DMS79 treated with DMSO at 0.1 percent for 48 hours (cell line): ENCODE results near the gene KRT17.
"Not testable (repeated sequence)": the region's sequence is repeated elsewhere in the genome, so short reads cannot be mapped to it uniquely, and the experiment has no call there.

Experiments
- DNase-seq: peaks from one replicate; lab custom pipeline; 2025; lab: John Stamatoyannopoulos, UW

KRT17 gene

GRCh38 chr17:41593306-41593981 lies 30.9 kb downstream of the KRT17 start:
- DNase-seq = no peak

- no peak for DNase-seq
Measured at GRCh38 chr17:41592601-41593305, 31.6 kb downstream of the KRT17 start.

GRCh38 chr17:41589301-41589700 lies 35.1 kb downstream of the KRT17 start:
- DNase-seq = no peak

GRCh38 chr17:41588126-41588810 lies 36.1 kb downstream of the KRT17 start:
- no peak for DNase-seq

DNA sequence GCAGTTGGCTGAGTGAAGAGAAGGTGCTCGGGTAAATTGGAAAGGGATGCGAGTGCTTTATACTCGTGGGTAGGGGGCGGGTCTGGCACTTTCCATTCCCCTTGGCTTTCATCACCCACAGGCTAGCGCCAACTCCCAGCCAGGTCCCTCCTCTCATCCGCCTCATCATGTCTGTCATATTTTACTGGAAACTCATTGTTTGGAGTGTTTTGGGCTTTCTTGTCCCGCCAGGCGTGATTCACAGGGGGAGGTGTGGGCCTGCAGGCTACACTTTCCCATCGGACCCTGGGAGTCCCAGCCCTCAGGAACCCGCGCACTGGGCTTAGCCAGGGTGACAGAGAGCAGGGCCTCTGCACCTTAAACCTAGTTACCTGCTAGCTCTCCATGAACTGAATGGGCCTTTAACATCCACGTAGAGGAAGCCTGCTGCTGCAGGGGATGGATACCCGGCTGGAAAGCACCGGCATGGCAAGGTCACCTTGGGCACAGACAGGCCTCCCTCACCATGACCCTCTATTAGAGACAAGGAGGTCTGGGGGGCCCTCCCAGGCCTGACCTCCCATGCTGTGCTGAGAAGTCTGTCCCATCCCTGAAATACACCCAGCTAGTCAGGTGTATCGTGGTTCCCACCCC lies 37.4 kb downstream of the KRT17 start, which contains the start of gene KRT14:
TSS of gene KRT14 (minus strand) at position 33 of the 633 bp plus-strand sequence. CDS start 61 bp downstream, outside the sequence.
- no peak for DNase-seq

DNA sequence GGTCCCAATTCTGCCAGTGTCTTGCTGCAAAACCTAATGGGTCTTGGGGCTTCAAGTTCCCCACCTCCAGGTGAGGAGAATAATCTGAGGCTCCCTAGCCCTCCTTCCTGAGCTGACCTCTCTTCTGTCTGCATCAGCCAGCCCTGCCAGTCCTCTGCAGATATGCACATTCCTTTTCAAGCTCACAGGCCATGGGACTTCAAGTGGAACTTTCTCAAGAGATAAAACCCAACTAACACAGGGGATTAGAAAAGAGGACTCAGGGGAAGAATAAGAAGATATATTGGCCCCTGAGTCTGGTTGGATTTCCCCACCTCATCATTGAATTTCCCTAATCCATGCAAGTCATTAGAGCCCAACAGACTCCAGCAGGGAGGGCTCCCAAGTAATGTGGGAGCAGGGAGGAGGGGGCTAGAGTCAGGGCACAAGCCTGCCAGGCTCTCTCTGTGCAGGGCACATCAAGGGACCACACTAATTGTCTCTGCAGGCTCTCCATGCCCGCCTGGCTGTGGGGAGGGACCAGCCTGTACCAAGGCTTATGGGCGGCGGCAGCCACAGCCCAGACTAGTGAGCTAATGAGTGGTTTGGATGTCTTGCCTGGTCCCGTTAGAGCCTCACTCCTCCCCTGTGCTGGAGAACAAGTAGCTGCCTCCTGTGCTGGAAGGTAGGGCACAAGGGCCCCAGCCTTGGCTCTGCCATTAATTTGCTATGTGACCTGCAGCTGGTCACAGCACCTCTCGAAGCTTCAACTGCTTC lies 38.9 kb downstream of the KRT17 start:
- no peak for DNase-seq

- DNase-seq = peak; percentile 4
Measured at GRCh38 chr17:41584331-41584927, 39.9 kb downstream of the KRT17 start.

DNA sequence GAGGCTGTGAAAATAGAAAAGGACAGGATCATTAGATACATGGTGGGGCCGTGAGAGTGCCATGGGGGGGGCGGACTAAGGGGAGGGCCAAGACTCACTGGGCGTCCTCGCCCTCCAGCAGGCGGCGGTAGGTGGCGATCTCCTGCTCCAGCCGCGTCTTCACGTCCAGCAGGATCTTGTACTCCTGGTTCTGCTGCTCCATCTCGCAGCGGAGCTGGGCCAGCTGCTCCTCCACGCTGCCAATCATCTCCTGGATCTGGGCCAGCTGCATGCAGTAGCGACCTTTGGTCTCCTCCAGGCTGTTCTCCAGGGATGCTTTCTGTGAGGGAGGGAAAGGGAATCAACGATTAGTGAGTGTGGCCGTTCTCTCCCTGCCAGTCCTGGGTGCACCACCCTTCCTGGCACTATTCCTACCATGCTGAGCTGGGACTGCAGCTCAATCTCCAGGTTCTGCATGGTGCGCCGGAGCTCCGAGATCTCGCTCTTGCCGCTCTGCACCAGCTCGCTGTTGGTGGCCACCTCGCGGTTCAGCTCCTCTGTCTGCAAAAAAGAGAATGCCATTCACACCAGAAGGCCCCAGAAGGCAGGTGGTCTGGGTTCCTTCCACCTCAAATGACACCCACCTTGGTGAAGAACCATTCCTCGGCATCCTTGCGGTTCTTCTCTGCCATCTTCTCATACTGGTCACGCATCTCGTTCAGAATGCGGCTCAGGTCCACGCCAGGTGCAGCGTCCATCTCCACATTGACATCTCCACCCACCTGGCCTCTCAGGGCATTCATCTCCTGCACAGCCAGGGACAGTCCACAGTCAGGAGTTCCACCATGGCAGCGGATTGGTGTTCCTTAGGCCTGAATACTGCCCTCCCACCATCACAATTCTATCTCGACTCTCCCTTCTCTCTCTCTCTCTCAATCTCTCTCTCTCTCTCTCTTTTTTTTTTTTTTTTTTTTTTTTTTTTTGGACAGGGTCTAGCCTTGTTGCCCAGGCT lies 40.9 kb downstream of the KRT17 start:
- DNase-seq = no peak

- not testable (repeated sequence) for DNase-seq
Measured at GRCh38 chr17:41582061-41582968, 42.1 kb downstream of the KRT17 start.

DNA sequence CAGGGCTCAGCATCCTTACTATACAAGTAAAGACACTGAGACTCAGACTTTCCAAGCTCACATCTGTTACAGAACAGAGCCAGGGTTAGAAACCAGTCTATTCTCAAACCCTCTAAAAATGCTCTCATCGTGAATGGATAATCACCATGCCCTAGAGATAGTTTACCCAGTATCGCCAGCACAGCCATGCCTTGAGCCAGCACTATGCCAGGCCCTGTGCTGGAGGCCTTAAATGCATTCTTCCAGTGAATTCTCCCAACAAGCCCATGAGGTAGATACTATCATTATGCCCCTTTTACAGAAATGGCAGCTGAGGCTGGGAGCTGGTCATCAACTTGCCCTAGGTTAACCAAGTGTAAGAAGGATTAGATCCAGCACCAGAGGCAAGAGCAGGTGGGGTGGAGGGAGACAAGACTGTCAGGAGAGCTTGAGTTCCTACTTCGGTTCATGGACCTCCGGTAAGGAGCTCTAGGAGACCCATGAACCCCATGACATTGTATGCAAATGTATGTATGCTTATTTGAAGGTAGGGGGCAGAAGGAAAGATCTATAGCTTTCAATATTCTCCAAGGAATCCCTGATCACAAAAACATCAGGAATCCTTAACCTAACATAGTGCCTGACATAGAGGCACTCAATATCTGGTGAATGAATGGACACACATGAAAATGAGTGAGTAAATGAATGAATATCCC lies 42.9 kb downstream of the KRT17 start:
- no peak for DNase-seq

DNA sequence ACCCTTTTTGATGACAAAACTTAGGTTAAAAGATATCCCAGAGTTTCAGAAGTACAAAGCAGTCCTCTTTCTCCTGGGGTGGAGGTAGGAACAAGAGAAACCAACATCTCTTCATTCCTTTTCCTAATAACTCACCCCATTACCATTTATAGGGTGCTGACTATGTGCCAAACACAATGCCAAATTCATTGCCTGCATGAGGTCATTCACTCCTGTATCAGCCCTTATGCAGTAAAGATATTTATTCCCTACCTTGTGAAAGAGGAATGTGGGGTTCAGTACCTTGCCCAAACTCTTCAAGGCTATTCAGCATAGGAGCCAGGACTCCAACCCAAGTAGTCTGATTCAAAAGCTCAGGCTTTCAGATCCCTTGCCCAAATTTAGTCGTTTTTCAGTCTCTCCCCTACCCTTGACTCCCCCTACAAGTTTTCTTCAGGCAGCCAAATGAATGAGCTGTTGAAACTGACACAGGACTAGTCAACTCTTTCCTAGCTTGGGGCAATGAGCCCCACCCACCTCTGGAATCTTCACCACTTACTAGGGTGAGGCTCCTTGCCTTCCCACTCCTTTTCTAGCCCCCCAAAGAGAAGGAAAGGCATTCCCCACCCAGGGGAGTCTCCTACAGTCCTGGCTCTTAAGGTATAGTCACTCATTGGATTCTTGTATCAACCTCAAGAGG lies 43.5 kb downstream of the KRT17 start:
- DNase-seq = no peak

- no peak for DNase-seq
Measured at GRCh38 chr17:41580244-41580575, 44.2 kb downstream of the KRT17 start.

DNA sequence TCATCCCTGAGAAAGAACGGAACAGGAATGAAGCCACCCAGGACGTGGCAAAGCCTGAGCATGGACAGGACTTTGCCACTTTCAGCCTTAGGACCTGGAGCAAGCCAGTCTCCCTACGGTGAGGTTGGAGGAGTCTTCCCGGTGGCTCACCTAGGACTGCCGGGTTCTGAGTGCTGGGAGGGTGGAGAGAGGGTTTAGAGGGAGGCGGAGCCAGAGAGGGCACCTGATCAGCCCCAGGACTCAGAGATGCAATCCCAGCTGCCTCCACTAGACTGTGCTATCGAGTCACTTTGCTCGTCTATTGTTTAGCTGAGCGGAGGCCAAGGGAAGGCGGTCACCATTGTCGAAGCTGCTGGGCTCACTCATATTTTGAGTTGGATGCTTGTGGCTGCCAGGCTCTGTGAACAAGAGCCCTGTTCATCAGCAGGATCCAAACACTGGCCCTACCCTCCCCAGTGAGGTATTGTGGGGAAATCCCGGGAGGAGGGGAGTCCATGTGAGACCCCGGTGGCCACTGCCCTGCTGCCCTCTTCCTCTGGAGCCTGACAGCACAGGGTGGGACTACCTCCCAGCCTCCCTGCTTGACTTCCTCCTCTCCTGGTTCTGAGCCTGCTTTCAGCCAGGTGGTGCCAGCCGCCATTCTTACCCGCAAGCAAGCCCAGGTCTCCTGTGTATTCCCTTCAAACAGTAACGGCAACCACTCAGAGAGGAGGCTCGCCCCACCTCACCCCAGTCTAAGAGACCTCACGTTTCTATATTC lies 44.7 kb downstream of the KRT17 start:
- no peak for DNase-seq

DNA sequence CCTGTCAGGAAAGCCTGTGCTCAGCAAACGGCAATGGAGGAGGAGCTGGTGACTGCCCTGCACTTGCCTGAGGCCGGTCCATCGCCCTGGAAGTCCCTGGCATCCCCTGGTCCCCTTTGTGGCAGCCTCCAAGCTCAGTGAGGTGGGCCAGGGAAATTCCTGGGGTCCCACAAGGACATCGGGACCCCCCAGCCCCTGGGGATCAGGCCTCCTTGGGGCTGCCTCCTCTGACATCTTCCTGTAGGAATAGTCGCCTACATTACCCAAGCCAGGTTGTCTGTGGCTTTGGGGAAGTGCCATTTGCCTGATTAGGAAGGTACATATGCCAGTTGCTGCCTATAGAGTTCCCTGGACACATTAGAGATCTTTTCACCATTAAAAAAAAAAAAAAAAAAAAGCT lies 45.4 kb downstream of the KRT17 start:
- no peak for DNase-seq

DNA sequence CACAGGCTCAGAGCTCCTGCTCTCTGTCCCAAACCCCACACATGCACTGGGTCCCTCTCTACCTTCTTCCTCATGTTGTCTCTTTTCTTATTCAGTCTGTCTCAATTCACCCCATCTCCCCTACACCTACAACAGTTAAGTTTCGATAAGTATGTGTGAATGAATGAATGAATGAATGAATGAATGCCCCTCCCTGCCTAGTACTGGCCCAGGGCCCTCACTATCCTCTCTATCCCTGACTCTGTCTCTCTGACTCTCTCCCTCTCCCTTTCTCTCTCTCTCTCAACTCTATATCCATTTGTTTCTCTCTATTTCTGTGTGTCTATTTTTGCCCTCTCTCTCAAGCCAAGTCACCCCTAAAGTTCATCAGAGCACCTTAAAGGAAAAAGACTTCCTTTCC lies 45.8 kb downstream of the KRT17 start:
- no peak for DNase-seq

DNA sequence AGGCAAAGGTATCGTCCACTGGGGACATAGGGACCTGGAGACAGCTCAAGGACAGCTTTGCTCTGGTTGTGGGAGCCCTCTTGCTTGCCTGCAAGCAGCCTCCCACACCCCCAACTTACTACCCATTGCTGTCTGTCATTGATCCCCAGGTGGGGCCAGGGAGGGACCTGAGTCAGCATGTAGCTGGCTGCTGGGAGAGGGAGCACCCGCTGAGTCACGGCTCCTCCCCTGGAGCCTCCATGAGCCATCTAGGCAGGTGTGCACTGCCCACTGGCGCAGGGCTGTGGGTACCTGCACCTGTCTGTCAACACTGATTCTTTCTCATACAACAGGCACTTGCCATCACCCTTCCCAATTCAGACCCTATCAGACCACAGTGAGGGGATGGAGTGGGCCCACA lies 47.6 kb downstream of the KRT17 start:
- not testable (repeated sequence) for DNase-seq

- no peak for DNase-seq
Measured at GRCh38 chr17:41575336-41575735, 49.0 kb downstream of the KRT17 start.
